ENCODE measurements around the gene APCDD1L.

The APCDD1L gene

DNA sequence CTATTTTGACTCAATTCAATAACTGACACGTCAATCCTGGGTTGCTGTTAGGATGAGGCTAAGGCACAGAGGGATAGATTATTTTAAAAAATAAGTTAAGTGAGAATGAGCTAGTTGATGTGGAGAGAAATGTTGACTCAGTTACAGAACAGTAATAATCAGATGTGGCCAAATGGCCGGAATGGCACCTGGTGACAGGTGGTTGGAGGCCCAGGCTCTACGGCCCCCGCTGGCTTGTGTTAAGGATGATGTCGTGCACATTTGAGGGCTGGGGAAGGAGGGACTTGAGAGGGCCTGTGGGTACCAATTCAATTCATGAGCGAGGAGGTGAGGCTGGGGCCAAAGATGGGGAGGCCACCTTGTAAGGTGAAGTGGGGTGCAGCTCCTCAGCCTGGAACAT is 31.7 kb downstream of the APCDD1L start:
- no peak for DNase-seq

DNA sequence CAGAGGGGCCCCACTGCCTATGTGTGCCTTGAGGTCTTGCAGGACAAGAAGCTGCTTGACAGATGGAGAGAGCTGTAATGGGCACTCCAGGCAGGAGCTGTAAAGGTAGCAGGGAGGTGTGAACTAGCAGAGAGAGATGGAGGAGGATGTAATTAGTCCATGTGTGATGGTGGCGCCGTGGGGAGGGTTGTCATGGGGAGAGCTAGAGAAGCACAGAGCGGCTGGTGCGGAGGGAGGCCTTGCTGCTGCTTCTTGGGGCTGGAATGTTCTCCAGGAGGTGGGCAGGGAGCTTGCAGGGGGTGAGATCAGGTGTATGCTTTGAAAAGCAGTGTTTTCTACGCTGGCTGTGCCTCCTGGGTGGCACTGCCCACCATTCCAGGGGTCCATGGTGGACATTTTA is 32.1 kb downstream of the APCDD1L start:
- DNase-seq, result no peak

DNA sequence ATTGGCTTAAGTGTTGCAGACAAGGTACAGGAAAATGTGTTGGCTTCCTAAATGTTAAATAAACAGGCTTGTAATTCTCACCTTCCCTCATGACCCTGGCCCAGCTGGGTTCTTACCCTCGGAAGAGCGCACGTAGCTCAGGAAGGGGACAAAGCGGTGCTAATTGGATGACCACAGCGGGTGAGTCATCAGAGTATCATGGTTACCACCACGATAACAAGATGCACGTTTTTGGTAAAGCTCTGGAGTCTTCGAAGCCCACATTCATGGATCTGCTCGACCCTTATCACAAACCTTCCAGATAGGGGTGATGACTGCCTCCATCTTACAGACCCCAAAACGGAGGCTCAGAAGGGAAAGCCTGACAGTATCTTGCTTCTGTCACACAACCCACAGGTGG is 32.8 kb downstream of the APCDD1L start:
- DNase-seq, result no peak

GRCh38 chr20:58481481-58482021 is 33.6 kb downstream of the APCDD1L start:
- DNase-seq, result peak; percentile 77

DNA sequence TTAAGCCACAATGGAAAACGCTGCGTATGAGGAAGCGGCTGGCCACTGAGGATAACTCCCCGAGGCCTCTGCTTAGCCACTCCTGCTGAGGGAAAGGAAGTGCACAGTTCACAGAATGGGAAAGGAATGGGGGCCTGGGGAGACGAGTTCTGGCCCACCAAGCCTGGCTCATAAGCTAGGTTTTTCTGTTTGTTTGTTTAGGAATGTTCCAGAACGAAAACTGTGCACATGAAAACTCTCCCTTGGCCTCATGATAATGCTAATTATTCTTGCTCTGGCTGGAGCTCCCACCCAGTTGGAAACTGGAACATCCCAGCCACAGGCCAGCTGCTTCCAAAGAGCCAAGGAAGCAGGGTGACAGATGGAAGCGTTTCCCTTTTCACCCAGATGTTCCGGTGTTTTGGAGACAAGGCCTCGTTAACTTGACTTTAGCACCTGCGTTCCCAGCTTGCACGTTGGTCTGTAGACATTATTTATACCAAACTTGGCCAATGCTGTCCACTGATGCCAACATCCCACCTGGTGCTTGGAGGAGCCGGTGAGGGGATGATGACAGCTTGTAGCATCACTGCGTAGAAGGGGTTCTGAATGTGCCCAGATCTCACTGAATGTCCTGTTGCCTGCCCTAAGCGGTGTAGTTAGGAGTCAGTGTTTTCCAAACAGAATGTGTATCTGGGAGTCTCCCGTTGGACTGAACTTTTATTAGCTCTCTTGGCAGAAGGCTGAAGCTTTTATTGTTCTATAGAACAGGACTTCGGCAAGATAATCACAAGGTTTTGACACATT is 34.5 kb downstream of the APCDD1L start:
- no peak for DNase-seq

DNA sequence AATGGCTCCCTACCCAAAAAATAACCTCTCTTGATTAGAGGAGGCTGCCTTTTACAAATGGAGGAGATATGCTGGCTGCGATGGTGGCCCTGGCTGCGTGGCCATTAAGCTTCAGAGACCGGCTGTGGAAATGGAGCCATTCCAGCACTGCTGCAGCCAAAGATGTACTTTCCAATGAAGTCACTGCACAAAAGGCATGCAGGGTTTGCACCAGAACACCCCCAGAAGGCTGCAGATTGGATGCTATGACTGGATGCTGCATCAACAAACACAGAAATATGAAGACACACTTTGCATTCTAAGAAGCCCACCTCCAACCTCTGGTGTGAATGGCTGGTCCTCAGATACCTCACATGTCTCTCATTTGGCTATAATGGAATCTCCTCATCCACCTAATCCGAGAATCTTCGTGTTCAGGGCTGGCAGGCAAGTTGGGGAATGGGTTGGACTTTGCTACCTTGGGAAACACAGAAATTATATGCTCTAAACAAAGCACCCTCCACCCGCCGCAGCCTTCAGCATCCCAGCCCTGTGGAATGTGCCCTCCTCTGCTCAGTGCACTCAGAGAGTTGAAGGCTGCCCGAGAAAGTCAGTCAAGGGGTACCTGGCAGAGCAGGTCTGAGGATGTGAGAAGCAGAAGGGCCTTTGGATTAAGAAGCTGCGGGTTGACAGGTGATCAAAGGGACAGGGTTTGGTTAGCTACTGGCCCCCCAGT is 35.3 kb downstream of the APCDD1L start:
- DNase-seq, result no peak

DNA sequence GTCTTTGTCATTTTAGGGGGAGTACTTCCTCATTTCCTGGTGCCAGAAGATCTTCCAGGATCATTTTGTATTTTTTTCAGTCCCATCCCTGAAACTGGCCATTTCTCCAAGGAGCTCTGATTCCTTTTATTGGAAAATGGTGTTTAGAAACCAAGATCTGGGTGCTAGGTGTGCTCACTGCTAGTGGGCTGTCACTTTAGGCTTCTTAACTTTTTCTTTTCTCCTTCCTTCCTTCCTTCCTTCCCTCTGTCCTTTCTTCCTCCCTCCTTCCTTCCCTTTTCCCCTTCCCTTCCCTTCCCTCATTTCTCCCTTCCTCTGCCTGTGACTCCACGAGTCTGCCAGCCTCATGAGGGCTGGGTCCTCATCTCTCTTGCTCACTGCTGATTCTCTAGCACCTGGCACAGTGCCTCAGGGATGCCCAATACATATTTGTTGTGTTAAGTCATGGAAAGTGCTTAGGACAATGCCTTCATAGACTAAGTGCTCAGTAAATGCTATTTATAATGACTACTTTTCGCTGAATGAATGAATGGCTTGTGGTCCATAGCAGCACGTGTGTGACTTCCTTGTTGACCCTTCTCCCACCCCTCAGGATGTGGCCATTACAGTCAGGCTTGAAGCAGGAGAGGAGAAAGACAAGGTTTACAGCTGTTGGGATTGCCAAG is 36.9 kb downstream of the APCDD1L start:
- no peak for DNase-seq

- no peak for DNase-seq
Observed at GRCh38 chr20:58475466-58475865, 39.7 kb downstream of the APCDD1L start.

GRCh38 chr20:58473453-58474425 is 41.5 kb downstream of the APCDD1L start:
- no peak for DNase-seq

GRCh38 chr20:58472273-58473018 is 42.8 kb downstream of the APCDD1L start:
- no peak for DNase-seq

- no peak for DNase-seq
Observed at GRCh38 chr20:58471193-58472164, 43.7 kb downstream of the APCDD1L start.

- DNase-seq, result no peak
Observed at GRCh38 chr20:58470336-58471192, 44.6 kb downstream of the APCDD1L start.

- no peak for DNase-seq
Observed at GRCh38 chr20:58469616-58470015, 45.6 kb downstream of the APCDD1L start.

GRCh38 chr20:58467572-58468527 is 47.3 kb downstream of the APCDD1L start:
- DNase-seq, result no peak

- no peak for DNase-seq
Observed at GRCh38 chr20:58466729-58467571, 48.2 kb downstream of the APCDD1L start.

DNA sequence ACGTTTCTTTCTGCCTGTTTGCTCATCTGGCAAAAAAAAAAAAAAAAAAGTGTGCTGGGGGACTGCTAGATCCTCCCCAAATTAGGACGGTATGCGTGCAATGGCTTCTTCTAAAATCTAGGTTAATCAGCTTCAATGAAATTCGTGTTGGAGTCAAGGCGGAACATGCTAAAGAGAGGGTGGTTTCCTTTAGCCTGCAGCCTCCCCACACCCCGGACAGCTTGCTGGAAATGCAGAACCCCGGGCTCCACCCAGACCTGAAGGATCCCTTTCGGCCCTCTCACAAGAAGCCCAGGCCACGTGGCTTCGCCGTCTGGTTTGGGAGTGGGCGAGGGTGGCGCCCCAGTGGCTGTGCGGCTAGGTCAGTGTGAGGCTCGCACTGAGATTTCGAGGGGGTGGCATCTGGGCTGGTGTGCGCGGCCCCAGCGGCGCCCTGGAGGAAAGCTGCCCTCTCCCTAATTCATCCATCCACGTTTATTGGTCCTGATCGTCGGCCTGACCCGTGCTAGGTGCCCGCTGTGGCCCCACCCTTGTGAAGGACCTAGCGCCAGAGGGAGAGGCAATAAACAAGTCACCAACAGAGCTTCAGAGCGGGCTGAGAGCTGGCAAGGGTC is 49.0 kb downstream of the APCDD1L start:
- DNase-seq, result no peak

DNA sequence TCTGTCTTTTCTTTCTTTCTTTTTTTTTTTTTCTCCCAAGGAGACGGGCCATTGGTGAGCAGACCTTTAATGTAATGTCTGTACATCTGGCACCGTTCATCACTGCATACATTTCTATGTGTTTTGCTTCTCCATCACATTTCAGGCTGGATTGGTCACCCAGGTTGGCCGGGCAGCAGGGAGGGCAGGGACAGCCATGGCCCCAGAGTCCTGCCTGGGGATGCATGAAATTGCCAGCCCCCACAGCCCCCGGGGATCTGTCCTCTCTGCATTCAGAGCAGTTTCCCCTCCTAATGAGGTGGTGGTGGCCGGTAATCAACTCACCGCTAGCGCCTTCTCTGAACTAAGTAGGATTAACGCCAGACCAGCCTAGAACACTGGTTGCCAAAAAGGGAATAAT is 50.4 kb downstream of the APCDD1L start:
- no peak for DNase-seq
